Neural crest cell (in vitro differentiated cells): ENCODE data around the gene CLTCL1. TPM values are rescaled to one million over a fixed set of nuclear protein-coding genes. Genes with fewer than 3 reads are reported as not detected.
"Not testable (repeated sequence)": the region's sequence is repeated elsewhere in the genome, so short reads cannot be mapped to it uniquely, and the experiment has no call there.

Experiments used
- DNase-seq: peaks from one replicate; pipeline ENCODE4 v3.0.0; 2021; ENCODE audit warnings: low read depth, mixed read lengths, low spot score
- H3K27ac Mint-ChIP-seq: one replicate; pipeline ENCODE4 v1.8.0; 2021; ENCODE audit warnings: mild to moderate bottlenecking, mixed read lengths; ENCODE audit not compliant: unreplicated experiment
- H3K27me3 Mint-ChIP-seq: 2 replicates; pipeline ENCODE4 v1.8.0; 2021; ENCODE audit warnings: low read depth, mild to moderate bottlenecking, mixed read lengths
- H3K36me3 Mint-ChIP-seq: 2 replicates; pipeline ENCODE4 v1.8.0; 2021; ENCODE audit warnings: low read depth, mild to moderate bottlenecking, mixed read lengths
- H3K4me1 Mint-ChIP-seq: 2 replicates; pipeline ENCODE4 v1.8.0; 2021; ENCODE audit warnings: mixed read lengths
- H3K4me3 Mint-ChIP-seq: one replicate; pipeline ENCODE4 v1.8.0; 2021; ENCODE audit warnings: mild to moderate bottlenecking, mixed read lengths
- H3K9me3 Mint-ChIP-seq: 2 replicates; pipeline ENCODE4 v1.8.0; 2021; ENCODE audit warnings: mixed read lengths
- CTCF ChIP-seq: fragments of 200-600 bp; sonication (generic); conservative IDR thresholded peaks from 2 replicates; pipeline ENCODE4 v1.5.0; 2021; ENCODE audit warnings: antibody characterized with exemption, mild to moderate bottlenecking
- total RNA-seq: library from RNA; stranded (reverse); gene quantifications from 2 replicates; pipeline ENCODE4 v1.2.1, GENCODE V29; 2021

CLTCL1 gene
- total RNA-seq, 1 donor from 2014 or later, result 7.2 TPM

- H3K27ac Mint-ChIP-seq, result no peak overlapping the region
- peaks cover 32% of the 10 kb centered on the region for H3K36me3 Mint-ChIP-seq
- TF ChIP-seq CTCF, result no peak
- H3K27me3 Mint-ChIP-seq, result no peaks in the 10 kb centered on the region
- H3K4me3 Mint-ChIP-seq, result no peak overlapping the region
- no peaks in the 10 kb centered on the region for H3K4me1 Mint-ChIP-seq
- peaks cover 9% of the 10 kb centered on the region for H3K9me3 Mint-ChIP-seq
- no peak for DNase-seq
Observed at GRCh38 chr22:19319281-19319680, 27.8 kb upstream of the CLTCL1 start.

- peaks cover 12% of the 10 kb centered on the region for H3K9me3 Mint-ChIP-seq
- no peaks in the 10 kb centered on the region for H3K27me3 Mint-ChIP-seq
- H3K36me3 Mint-ChIP-seq, result peaks cover 29% of the 10 kb centered on the region
- TF ChIP-seq CTCF, result no peak
- no peak overlapping the region for H3K27ac Mint-ChIP-seq
- H3K4me1 Mint-ChIP-seq, result no peaks in the 10 kb centered on the region
- no peak for DNase-seq
- no peak overlapping the region for H3K4me3 Mint-ChIP-seq
Observed at GRCh38 chr22:19317865-19318264, 26.3 kb upstream of the CLTCL1 start.

- Mint-ChIP-seq H3K4me1 (no peaks in the 10 kb centered on the region), H3K36me3 (no peaks in the 10 kb centered on the region), H3K27ac (no peak overlapping the region), H3K9me3 (peaks cover 4% of the 10 kb centered on the region), H3K4me3 (no peak overlapping the region), H3K27me3 (no peaks in the 10 kb centered on the region)
- DNase-seq, result no peak
- TF ChIP-seq CTCF, result no peak
Observed at GRCh38 chr22:19307872-19308271, 16.4 kb upstream of the CLTCL1 start.

- not testable (repeated sequence) for H3K4me1 Mint-ChIP-seq, H3K36me3 Mint-ChIP-seq, DNase-seq, H3K9me3 Mint-ChIP-seq, H3K27me3 Mint-ChIP-seq, H3K4me3 Mint-ChIP-seq, H3K27ac Mint-ChIP-seq
Observed at GRCh38 chr22:19306535-19306934, 15.0 kb upstream of the CLTCL1 start.

- Mint-ChIP-seq H3K27me3 (no peaks in the 10 kb centered on the region), H3K9me3 (peaks cover 4% of the 10 kb centered on the region), H3K4me1 (no peaks in the 10 kb centered on the region), H3K27ac (no peak overlapping the region), H3K36me3 (no peaks in the 10 kb centered on the region), H3K4me3 (no peak overlapping the region)
- DNase-seq, result no peak
- TF ChIP-seq CTCF, result no peak
Observed at GRCh38 chr22:19304547-19304946, 13.0 kb upstream of the CLTCL1 start.

GRCh38 chr22:19303785-19304184 lies 12.3 kb upstream of the CLTCL1 start:
- H3K4me1 Mint-ChIP-seq, result no peaks in the 10 kb centered on the region
- H3K27ac Mint-ChIP-seq, result no peak overlapping the region
- no peak for DNase-seq
- peaks cover 4% of the 10 kb centered on the region for H3K9me3 Mint-ChIP-seq
- no peak overlapping the region for H3K4me3 Mint-ChIP-seq
- no peak for TF ChIP-seq CTCF
- no peaks in the 10 kb centered on the region for H3K36me3 Mint-ChIP-seq
- H3K27me3 Mint-ChIP-seq, result no peaks in the 10 kb centered on the region
